ENCODE data around the gene CNTLN. TPM values are rescaled to one million over a fixed set of nuclear protein-coding genes. Genes with fewer than 3 reads are reported as not detected.

The CNTLN gene
- total RNA-seq, 1 experiment from 2014 or later: 7.8 TPM

- no peaks in the 10 kb centered on the region for H3K9me3 Mint-ChIP-seq (ENCODE audit: unreplicated experiment)
- no peaks in the 10 kb centered on the region for H3K27me3 Mint-ChIP-seq (ENCODE audit: insufficient read depth, unreplicated experiment)
- intact Hi-C loops (cut with micrococcal nuclease; ENCODE audit: unreplicated experiment): no loop called here
Measured at GRCh38 chr9:17185481-17186029, 50.7 kb downstream of the CNTLN start.

GRCh38 chr9:17191082-17191481 is 56.2 kb downstream of the CNTLN start:
- CTCF ChIA-PET: no interaction called here
- POLR2A ChIA-PET: no interaction called here
- H3K27me3 ChIP-seq (replicated peaks; ENCODE audit: control insufficient read depth, insufficient read depth, low read length): no peaks in the 10 kb centered on the region
- Mint-ChIP-seq H3K4me1 (ENCODE audit: low read depth, unreplicated experiment) (no peaks in the 10 kb centered on the region), H3K4me3 (ENCODE audit: unreplicated experiment) (no peak overlapping the region), H3K9me3 (ENCODE audit: unreplicated experiment) (no peaks in the 10 kb centered on the region), H3K36me3 (ENCODE audit: insufficient read depth, unreplicated experiment) (no peaks in the 10 kb centered on the region), H3K27ac (ENCODE audit: unreplicated experiment) (no peak overlapping the region), H3K27me3 (ENCODE audit: insufficient read depth, unreplicated experiment) (no peaks in the 10 kb centered on the region)
- H3K36me3 ChIP-seq (ENCODE audit: control insufficient read depth, insufficient read depth, low read length): no peaks in the 10 kb centered on the region
- H3K4me3 ChIP-seq (ENCODE audit: low read depth, low read length): no peak overlapping the region
- no peaks in the 10 kb centered on the region for H3K4me1 ChIP-seq
- no peak for DNase-seq
- BruUV-seq (replicated peaks): no TSS peak
- TF ChIP-seq CTCF (IDR thresholded peaks at IDR 0.05; ENCODE audit: insufficient read depth in 1 of 2, low read depth in 1 of 2, low read length in 1 of 2, severe bottlenecking in 1 of 2, unreplicated experiment in 1 of 2): no peak
- no peaks in the 10 kb centered on the region for H3K9me3 ChIP-seq
- intact Hi-C loops (cut with micrococcal nuclease; ENCODE audit: unreplicated experiment): no loop called here

More at GRCh38 chr9:17185481-17186029, 50.7 kb downstream of the CNTLN start:
- CTCF ChIA-PET: no interaction called here
- POLR2A ChIA-PET: no interaction called here
- Histone ChIP-seq H3K36me3 (ENCODE audit: control insufficient read depth, insufficient read depth, low read length) (no peaks in the 10 kb centered on the region), H3K9me3 (no peaks in the 10 kb centered on the region), H3K4me3 (ENCODE audit: low read depth, low read length) (no peak overlapping the region), H3K27me3 (replicated peaks; ENCODE audit: control insufficient read depth, insufficient read depth, low read length) (no peaks in the 10 kb centered on the region), H3K4me1 (no peaks in the 10 kb centered on the region)
- Mint-ChIP-seq H3K4me1 (ENCODE audit: low read depth, unreplicated experiment) (no peaks in the 10 kb centered on the region), H3K36me3 (ENCODE audit: insufficient read depth, unreplicated experiment) (no peaks in the 10 kb centered on the region), H3K4me3 (ENCODE audit: unreplicated experiment) (no peak overlapping the region), H3K27ac (ENCODE audit: unreplicated experiment) (no peak overlapping the region)
- no TSS peak for BruUV-seq (replicated peaks)
- no peak for TF ChIP-seq CTCF (IDR thresholded peaks at IDR 0.05; ENCODE audit: insufficient read depth in 1 of 2, low read depth in 1 of 2, low read length in 1 of 2, severe bottlenecking in 1 of 2, unreplicated experiment in 1 of 2)
- no peak for DNase-seq

- no peak for DNase-seq
- H3K27me3 ChIP-seq (replicated peaks; ENCODE audit: control insufficient read depth, insufficient read depth, low read length): no peaks in the 10 kb centered on the region
- Mint-ChIP-seq H3K27ac (ENCODE audit: unreplicated experiment) (no peak overlapping the region), H3K4me3 (ENCODE audit: unreplicated experiment) (no peak overlapping the region), H3K4me1 (ENCODE audit: low read depth, unreplicated experiment) (no peaks in the 10 kb centered on the region), H3K9me3 (ENCODE audit: unreplicated experiment) (peaks cover 18% of the 10 kb centered on the region), H3K36me3 (ENCODE audit: insufficient read depth, unreplicated experiment) (peaks cover 4% of the 10 kb centered on the region), H3K27me3 (ENCODE audit: insufficient read depth, unreplicated experiment) (no peaks in the 10 kb centered on the region)
- CTCF ChIA-PET: no interaction called here
- no peaks in the 10 kb centered on the region for H3K9me3 ChIP-seq
- intact Hi-C loops (cut with micrococcal nuclease; ENCODE audit: unreplicated experiment): no loop called here
- POLR2A ChIA-PET: no interaction called here
- no peak for TF ChIP-seq CTCF (IDR thresholded peaks at IDR 0.05; ENCODE audit: insufficient read depth in 1 of 2, low read depth in 1 of 2, low read length in 1 of 2, severe bottlenecking in 1 of 2, unreplicated experiment in 1 of 2)
- no peaks in the 10 kb centered on the region for H3K36me3 ChIP-seq (ENCODE audit: control insufficient read depth, insufficient read depth, low read length)
- no peaks in the 10 kb centered on the region for H3K4me1 ChIP-seq
- H3K4me3 ChIP-seq (ENCODE audit: low read depth, low read length): no peak overlapping the region
- no TSS peak for BruUV-seq (replicated peaks)
Measured at GRCh38 chr9:17204611-17205152, 69.8 kb downstream of the CNTLN start.
